Neural cell (in vitro differentiated cells): ENCODE measurements around the gene TMEM174.

ENCODE experiments used
- CTCF ChIP-seq: fragments of 450-650 bp; IDR thresholded peaks from 2 replicates; pipeline ENCODE4 v1.5.1; 2014; ENCODE audit warnings: antibody characterized with exemption, mild to moderate bottlenecking, moderate library complexity; ENCODE audit not compliant: poor library complexity, severe bottlenecking
- EP300 ChIP-seq: fragments of 450-650 bp; conservative IDR thresholded peaks from 2 replicates; pipeline ENCODE4 v1.6.1; 2014; ENCODE audit warnings: antibody characterized with exemption, mild to moderate bottlenecking, moderate library complexity; ENCODE audit not compliant: poor library complexity, severe bottlenecking
- EZH2 ChIP-seq: fragments of 200-600, 300-800 bp; shearing (Covaris generic), sonication (generic); IDR thresholded peaks from 2 replicates; pipeline ENCODE4 v1.6.1; 2014; ENCODE audit warnings: antibody characterized with exemption, low read length, borderline replicate concordance, mild to moderate bottlenecking; ENCODE audit not compliant: insufficient read depth, poor library complexity, severe bottlenecking
- MXI1 ChIP-seq: fragments of 450-650 bp; conservative IDR thresholded peaks from 2 replicates; pipeline ENCODE4 v1.6.1; 2014; ENCODE audit warnings: antibody characterized with exemption, mild to moderate bottlenecking; ENCODE audit not compliant: poor library complexity, severe bottlenecking
- POLR2AphosphoS5 ChIP-seq: IDR thresholded peaks from 2 replicates; pipeline ENCODE4 v1.6.1; 2012
- RAD21 ChIP-seq: fragments of 450-650 bp; conservative IDR thresholded peaks from 2 replicates; pipeline ENCODE4 v1.6.1; 2014; ENCODE audit warnings: antibody characterized with exemption, mild to moderate bottlenecking, moderate library complexity
- REST ChIP-seq: IDR thresholded peaks from 2 replicates; pipeline ENCODE4 v1.6.1; 2012; ENCODE audit warnings: borderline replicate concordance
- SMC3 ChIP-seq: fragments of 450-650 bp; conservative IDR thresholded peaks from 2 replicates; pipeline ENCODE4 v1.6.1; 2014; ENCODE audit warnings: antibody characterized with exemption, mild to moderate bottlenecking, moderate library complexity; ENCODE audit not compliant: poor library complexity
- TAF1 ChIP-seq: IDR thresholded peaks from 2 replicates; pipeline ENCODE4 v1.6.1; 2012; ENCODE audit warnings: low read depth

- no peak for TF ChIP-seq CTCF
- no peak for TF ChIP-seq TAF1
- no peak for TF ChIP-seq SMC3
- no peak for TF ChIP-seq REST
- no peak for TF ChIP-seq POLR2AphosphoS5
- TF ChIP-seq RAD21: no peak
- TF ChIP-seq EZH2: no peak
- TF ChIP-seq EP300: no peak
- TF ChIP-seq MXI1: no peak
These were observed 35.1 kb upstream of the TMEM174 start for GRCh38 chr5:73137563-73138530.
